OCI-LY7 (cell line): ENCODE measurements around the gene KIF5A. TPM values are rescaled to one million over a fixed set of nuclear protein-coding genes. Genes with fewer than 3 reads are reported as not detected.

ENCODE experiments used
- BruUV-seq: library from RNA; stranded (reverse); fragments of 400-500 nt; replicated peaks from 2 replicates; lab custom pipeline; 2021; lab: Mats Ljungman, UMichigan
- CTCF ChIA-PET: fragments of 300-600 bp; sonication (Branson Sonifier 250); formaldehyde crosslinking; loops from one replicate; lab custom pipeline; 2022; ENCODE audit warnings: antibody characterized with exemption; ENCODE audit not compliant: unreplicated experiment; lab: Charles Lee
- POLR2A ChIA-PET: fragments of 300-600 bp; sonication (Branson Sonifier 250); formaldehyde crosslinking; loops from one replicate; lab custom pipeline; 2022; ENCODE audit warnings: antibody characterized with exemption; lab: Charles Lee
- DNase-seq: peaks from one replicate; pipeline ENCODE4 v3.0.0-alpha.2; 2015; ENCODE audit warnings: low spot score
- H2AFZ ChIP-seq: fragments of 200-600 bp; sonication (generic), shearing (Covaris generic); 2 replicates; pipeline ENCODE4 v1.6.1; 2014; ENCODE audit warnings: mild to moderate bottlenecking, antibody characterized with exemption, low read length, moderate library complexity
- H3K27ac ChIP-seq: fragments of 200-600 bp; sonication (generic); 2 replicates; pipeline ENCODE4 v1.5.1; 2014; ENCODE audit warnings: mixed run types, low read depth, mild to moderate bottlenecking, moderate library complexity, low read length, inconsistent platforms; ENCODE audit not compliant: poor library complexity, severe bottlenecking
- H3K36me3 ChIP-seq: fragments of 200-600 bp; sonication (generic); 2 replicates; pipeline ENCODE4 v1.6.1; 2014; ENCODE audit warnings: mild to moderate bottlenecking, antibody characterized with exemption, low read length, moderate library complexity, mixed read lengths; ENCODE audit not compliant: insufficient read depth
- H3K4me1 ChIP-seq: fragments of 200-600 bp; sonication (generic); 2 replicates; pipeline ENCODE4 v1.5.1; 2014; ENCODE audit warnings: mild to moderate bottlenecking, low read length; ENCODE audit not compliant: insufficient read depth, poor library complexity, severe bottlenecking
- H3K4me2 ChIP-seq: fragments of 200-600 bp; sonication (generic); 2 replicates; pipeline ENCODE4 v1.6.1; 2014; ENCODE audit warnings: mild to moderate bottlenecking, low read length
- H3K4me3 ChIP-seq: fragments of 200-600 bp; sonication (generic); 2 replicates; pipeline ENCODE4 v1.5.1; 2014; ENCODE audit warnings: mild to moderate bottlenecking, low read depth, low read length; ENCODE audit not compliant: poor library complexity, severe bottlenecking
- H3K79me2 ChIP-seq: fragments of 200-600 bp; sonication (generic); 2 replicates; pipeline ENCODE4 v1.6.1; 2016; ENCODE audit warnings: low read depth, mild to moderate bottlenecking, low read length, moderate library complexity, mixed read lengths; ENCODE audit not compliant: insufficient read depth
- H3K9me2 ChIP-seq: fragments of 200-600 bp; sonication (generic); 2 replicates; pipeline ENCODE4 v1.6.1; 2016; ENCODE audit warnings: mild to moderate bottlenecking, low read length, mixed read lengths; ENCODE audit not compliant: insufficient read depth
- H3K9me3 ChIP-seq: fragments of 200-600 bp; sonication (generic); 2 replicates; pipeline ENCODE4 v1.6.1; 2014; ENCODE audit warnings: mild to moderate bottlenecking, mixed run types, low read length, mixed read lengths
- H4K20me1 ChIP-seq: fragments of 200-600 bp; sonication (generic); 2 replicates; pipeline ENCODE4 v1.6.1; 2014; ENCODE audit warnings: mild to moderate bottlenecking, antibody characterized with exemption, low read length, moderate library complexity, mixed read lengths; ENCODE audit not compliant: insufficient read depth
- CTCF ChIP-seq: fragments of 200-600 bp; sonication (generic); conservative IDR thresholded peaks from 2 replicates; pipeline ENCODE4 v1.5.1; 2014; ENCODE audit warnings: mild to moderate bottlenecking, antibody characterized with exemption, low read length, moderate library complexity, mixed read lengths
- EZH2phosphoT487 ChIP-seq: fragments of 200-600 bp; sonication (generic); IDR thresholded peaks from 2 replicates; pipeline ENCODE4 v1.6.1; 2018; ENCODE audit warnings: low read depth, borderline replicate concordance, mild to moderate bottlenecking, mixed run types, antibody characterized with exemption, low read length, moderate library complexity, mixed read lengths
- intact Hi-C: fragments of 100-400 bp; cut with micrococcal nuclease; formaldehyde crosslinking; loops from one replicate; pipeline ENCODE4 v1.10.0; 2022; ENCODE audit not compliant: unreplicated experiment
- total RNA-seq, 2 experiments: library from RNA; depleted of rRNA in 1 of 2; stranded (reverse); fragments of >200 nt in 1 of 2; shearing (Covaris generic) in 1 of 2; gene quantifications; 2 replicates each; pipeline ENCODE4 v1.2.3, GENCODE V29; 2014 to 2022

KIF5A gene
- total RNA-seq, 2 experiments from 2014 or later = 0.09 to 1.6 TPM

GRCh38 chr12:57535764-57536596, 13.9 kb upstream of the KIF5A start:
- H3K36me3 ChIP-seq = peaks cover 85% of the 10 kb centered on the region
- BruUV-seq = no TSS peak
- DNase-seq = no peak
- peaks cover 6% of the 10 kb centered on the region for H3K4me1 ChIP-seq
- no peaks in the 10 kb centered on the region for H4K20me1 ChIP-seq
- H3K9me3 ChIP-seq = no peaks in the 10 kb centered on the region
- no peaks in the 10 kb centered on the region for H3K9me2 ChIP-seq
- ChIA-PET CTCF (no interaction called here), POLR2A (interaction anchor here (0.6 kb wide), 2 partner anchors 42 to 127 kb away, joined by 3 to 7 read pairs; no protein-coding TSS in a partner anchor)
- H3K4me2 ChIP-seq = no peak overlapping the region
- no peaks in the 10 kb centered on the region for H3K79me2 ChIP-seq
- H3K4me3 ChIP-seq = no peak overlapping the region
- no peak overlapping the region for H2AFZ ChIP-seq
- TF ChIP-seq CTCF = no peak
- TF ChIP-seq EZH2phosphoT487 = no peak
- intact Hi-C loops = no loop called here
- H3K27ac ChIP-seq = no peak overlapping the region

GRCh38 chr12:57536597-57536942, 13.3 kb upstream of the KIF5A start:
- no peak overlapping the region for H3K4me3 ChIP-seq
- no TSS peak for BruUV-seq
- H3K27ac ChIP-seq = no peak overlapping the region
- H3K79me2 ChIP-seq = no peaks in the 10 kb centered on the region
- no peak overlapping the region for H3K4me2 ChIP-seq
- no peaks in the 10 kb centered on the region for H3K9me2 ChIP-seq
- H3K4me1 ChIP-seq = peaks cover 6% of the 10 kb centered on the region
- POLR2A ChIA-PET = interaction anchor here (0.6 kb wide), 1 partner anchor 15 kb away, joined by 6 read pairs; no protein-coding TSS in a partner anchor
- DNase-seq = no peak
- H3K9me3 ChIP-seq = no peaks in the 10 kb centered on the region
- no peak overlapping the region for H2AFZ ChIP-seq
- CTCF ChIA-PET = no interaction called here
- no peaks in the 10 kb centered on the region for H4K20me1 ChIP-seq
- TF ChIP-seq CTCF (no peak), EZH2phosphoT487 (no peak)
- H3K36me3 ChIP-seq = peaks cover 85% of the 10 kb centered on the region
- intact Hi-C loops = no loop called here

GRCh38 chr12:57539134-57539768, 10.6 kb upstream of the KIF5A start:
- peaks cover 12% of the 10 kb centered on the region for H3K4me1 ChIP-seq
- ChIA-PET POLR2A (interaction anchor here (0.5 to 0.6 kb wide), 2 partner anchors 74 to 88 kb away, joined by 3 to 4 read pairs; no protein-coding TSS in a partner anchor), CTCF (no interaction called here)
- no peaks in the 10 kb centered on the region for H3K9me2 ChIP-seq
- intact Hi-C loops = no loop called here
- H4K20me1 ChIP-seq = no peaks in the 10 kb centered on the region
- H3K9me3 ChIP-seq = no peaks in the 10 kb centered on the region
- H3K36me3 ChIP-seq = peaks cover 61% of the 10 kb centered on the region
- H3K4me3 ChIP-seq = no peak overlapping the region
- H3K27ac ChIP-seq = no peak overlapping the region
- BruUV-seq = no TSS peak
- no peak overlapping the region for H3K4me2 ChIP-seq
- TF ChIP-seq CTCF = no peak
- TF ChIP-seq EZH2phosphoT487 = no peak
- no peak for DNase-seq
- H3K79me2 ChIP-seq = no peaks in the 10 kb centered on the region
- no peak overlapping the region for H2AFZ ChIP-seq
